Right lobe of liver (tissue), 6 donors: ENCODE measurements around the gene SLC24A1. TPM values are rescaled to one million over a fixed set of nuclear protein-coding genes. Genes with fewer than 3 reads are reported as not detected.

ENCODE experiments used
- ATAC-seq, 4 donors: fragments of 200-7000 bp; cut with Tn5 transposase; one replicate each; pipeline ENCODE4 v1.9.1; 2020; ENCODE audit warnings: mild to moderate bottlenecking in 4 of 4, moderate library complexity in 4 of 4
- DNase-seq, 3 donors: peaks; one replicate each; pipeline ENCODE4 v3.0.0-alpha.2; 2020
- H3K27ac ChIP-seq, 3 donors: fragments of 200-600 bp; one replicate each; pipeline ENCODE4 v1.8.0; 2022
- H3K27me3 ChIP-seq, 2 donors: fragments of 200-600 bp; one replicate each; pipeline ENCODE4 v1.8.0; 2022
- H3K36me3 ChIP-seq, 4 donors: fragments of 200-600 bp; sonication (generic) in 1 of 4; one replicate each; pipeline versions ENCODE4 v1.5.1 to v1.8.0; 2017 to 2022; ENCODE audit warnings: control low read depth in 1 of 4
- H3K4me1 ChIP-seq, 4 donors: fragments of 200-600 bp; sonication (generic) in 1 of 4; one replicate each; pipeline versions ENCODE4 v1.5.1 to v1.8.0; 2017 to 2022; ENCODE audit warnings: control low read depth in 1 of 4
- H3K4me3 ChIP-seq, 3 donors: fragments of 200-600 bp; one replicate each; pipeline ENCODE4 v1.8.0; 2022
- H3K9me3 ChIP-seq, 4 donors: fragments of 200-600 bp; sonication (generic) in 1 of 4; one replicate each; pipeline versions ENCODE4 v1.5.1 to v1.8.0; 2017 to 2022; ENCODE audit warnings: control low read depth in 1 of 4
- POLR2A ChIP-seq: fragments of 450-650 bp; IDR thresholded peaks from one replicate; pipeline ENCODE4 v1.6.1; 2017; ENCODE audit warnings: antibody characterized with exemption, mild to moderate bottlenecking
- WGBS: methylation state at CpG from one replicate; pipeline ENCODE4 v1.1.6; 2018; ENCODE audit warnings: low coverage, low lambda C conversion rate; ENCODE audit not compliant: insufficient coverage; ENCODE audit errors: missing lambda C conversion rate; 5-methylcytosine and 5-hydroxymethylcytosine counted together
- intact Hi-C, 2 donors: fragments of 100-400 bp; cut with DNase I; formaldehyde crosslinking; loops; one replicate each; pipeline versions ENCODE4 v1.11.2 to v1.14.1; 2022
- total RNA-seq, 6 experiments: library from RNA; depleted of rRNA in 2 of 6; stranded (reverse); fragments of >200 nt in 2 of 6; fragmentation: NEBNext Ultra II Directional in 3 of 6; extraction: Animal tissue kit (Norgen Biotek cat#: 25700) in 3 of 6; gene quantifications; one replicate each; pipeline versions ENCODE4 v1.1.0 to v1.2.4, GENCODE V29; 2016 to 2023
- TF ChIP-seq, protein P1 (sequence below), 4 donors: fragments of 200-600 bp in 3 of 4; fragments of 450-650 bp in 1 of 4; IDR thresholded peaks; one replicate each; pipeline versions ENCODE4 v1.5.1 to v1.8.0; 2016 to 2022; ENCODE audit warnings: antibody characterized with exemption in 4 of 4, mild to moderate bottlenecking in 2 of 4
- donor health status: DM: no; HTN: yes; CAD: no.
- donor health status: DM: no; HTN: no; CAD: no.
- donor health status: DM: no; HTN: no; CAD: no.
- donor health status: DM: no; HTN: yes; CAD: no.
- donor health status: DM: no; HTN: yes; CAD: no.

The SLC24A1 gene
- total RNA-seq, 6 experiments from 2014 or later, result 1.7 to 5.0 (median 4.8) TPM

DNA sequence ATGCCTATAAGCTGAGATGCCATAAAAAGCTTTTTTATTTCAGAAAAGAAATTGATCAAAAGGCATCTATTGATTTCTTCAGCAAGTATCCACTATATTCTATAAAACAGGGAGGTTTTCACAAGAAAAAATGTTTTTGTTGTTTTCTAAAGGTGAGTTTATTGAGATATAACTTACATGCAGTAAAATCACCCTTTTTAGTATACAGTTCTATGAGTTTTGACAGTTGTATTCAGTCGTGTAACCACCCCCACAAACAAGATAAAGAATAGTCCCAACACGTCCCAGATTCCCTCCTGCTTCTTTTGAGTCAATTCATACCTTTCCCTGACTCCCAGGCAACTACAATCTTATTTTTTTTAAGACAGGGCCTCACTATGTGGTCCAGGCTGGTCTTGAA lies 18.6 kb upstream of the SLC24A1 start:
- no peak for ATAC-seq
- Histone ChIP-seq H3K27me3 (no peaks in the 10 kb centered on the region), H3K27ac (no peak overlapping the region), H3K4me1 (no peaks in the 10 kb centered on the region), H3K9me3 (no peaks in the 10 kb centered on the region), H3K4me3 (no peak overlapping the region), H3K36me3 (peaks cover 2 to 56% (median 13%) of the 10 kb centered on the region in 4 donors)
- intact Hi-C loops, result no loop called here
- TF ChIP-seq, protein P1, sequence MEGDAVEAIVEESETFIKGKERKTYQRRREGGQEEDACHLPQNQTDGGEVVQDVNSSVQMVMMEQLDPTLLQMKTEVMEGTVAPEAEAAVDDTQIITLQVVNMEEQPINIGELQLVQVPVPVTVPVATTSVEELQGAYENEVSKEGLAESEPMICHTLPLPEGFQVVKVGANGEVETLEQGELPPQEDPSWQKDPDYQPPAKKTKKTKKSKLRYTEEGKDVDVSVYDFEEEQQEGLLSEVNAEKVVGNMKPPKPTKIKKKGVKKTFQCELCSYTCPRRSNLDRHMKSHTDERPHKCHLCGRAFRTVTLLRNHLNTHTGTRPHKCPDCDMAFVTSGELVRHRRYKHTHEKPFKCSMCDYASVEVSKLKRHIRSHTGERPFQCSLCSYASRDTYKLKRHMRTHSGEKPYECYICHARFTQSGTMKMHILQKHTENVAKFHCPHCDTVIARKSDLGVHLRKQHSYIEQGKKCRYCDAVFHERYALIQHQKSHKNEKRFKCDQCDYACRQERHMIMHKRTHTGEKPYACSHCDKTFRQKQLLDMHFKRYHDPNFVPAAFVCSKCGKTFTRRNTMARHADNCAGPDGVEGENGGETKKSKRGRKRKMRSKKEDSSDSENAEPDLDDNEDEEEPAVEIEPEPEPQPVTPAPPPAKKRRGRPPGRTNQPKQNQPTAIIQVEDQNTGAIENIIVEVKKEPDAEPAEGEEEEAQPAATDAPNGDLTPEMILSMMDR (IDR thresholded peaks at IDR 0.05), result no peak
- TF ChIP-seq POLR2A, result no peak
- no peak for DNase-seq
- 75% methylated on average over 2 of the region's 2 CpGs for WGBS

DNA sequence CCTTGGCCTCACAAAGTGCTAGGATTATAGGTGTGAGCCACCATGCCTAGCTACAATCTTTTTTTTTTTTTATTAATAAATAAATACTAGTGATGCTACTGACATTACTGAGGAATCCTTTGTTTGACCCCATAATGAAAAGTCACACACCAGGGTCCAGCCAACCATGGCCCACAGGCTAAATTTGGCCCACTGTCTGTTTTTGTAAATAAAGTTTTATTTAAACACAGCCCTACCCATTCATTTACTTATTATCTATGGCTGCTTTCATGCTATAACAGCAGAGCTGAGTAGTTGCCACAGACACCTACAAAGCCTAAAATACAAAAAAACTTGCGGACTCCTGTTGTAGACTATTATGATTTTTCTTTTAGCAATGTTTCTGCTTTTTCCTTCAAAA lies 18.2 kb upstream of the SLC24A1 start:
- Histone ChIP-seq H3K27ac (no peak overlapping the region), H3K9me3 (no peaks in the 10 kb centered on the region), H3K36me3 (peaks cover 2 to 52% (median 11%) of the 10 kb centered on the region in 4 donors), H3K4me1 (no peaks in the 10 kb centered on the region), H3K4me3 (no peak overlapping the region), H3K27me3 (no peaks in the 10 kb centered on the region)
- DNase-seq (no peak), ATAC-seq (no peak)
- 100% methylated on average over 1 of the region's 1 CpG for WGBS
- intact Hi-C loops, result no loop called here
- no peak for TF ChIP-seq POLR2A
- TF ChIP-seq, protein P1 (IDR thresholded peaks at IDR 0.05), result no peak

DNA sequence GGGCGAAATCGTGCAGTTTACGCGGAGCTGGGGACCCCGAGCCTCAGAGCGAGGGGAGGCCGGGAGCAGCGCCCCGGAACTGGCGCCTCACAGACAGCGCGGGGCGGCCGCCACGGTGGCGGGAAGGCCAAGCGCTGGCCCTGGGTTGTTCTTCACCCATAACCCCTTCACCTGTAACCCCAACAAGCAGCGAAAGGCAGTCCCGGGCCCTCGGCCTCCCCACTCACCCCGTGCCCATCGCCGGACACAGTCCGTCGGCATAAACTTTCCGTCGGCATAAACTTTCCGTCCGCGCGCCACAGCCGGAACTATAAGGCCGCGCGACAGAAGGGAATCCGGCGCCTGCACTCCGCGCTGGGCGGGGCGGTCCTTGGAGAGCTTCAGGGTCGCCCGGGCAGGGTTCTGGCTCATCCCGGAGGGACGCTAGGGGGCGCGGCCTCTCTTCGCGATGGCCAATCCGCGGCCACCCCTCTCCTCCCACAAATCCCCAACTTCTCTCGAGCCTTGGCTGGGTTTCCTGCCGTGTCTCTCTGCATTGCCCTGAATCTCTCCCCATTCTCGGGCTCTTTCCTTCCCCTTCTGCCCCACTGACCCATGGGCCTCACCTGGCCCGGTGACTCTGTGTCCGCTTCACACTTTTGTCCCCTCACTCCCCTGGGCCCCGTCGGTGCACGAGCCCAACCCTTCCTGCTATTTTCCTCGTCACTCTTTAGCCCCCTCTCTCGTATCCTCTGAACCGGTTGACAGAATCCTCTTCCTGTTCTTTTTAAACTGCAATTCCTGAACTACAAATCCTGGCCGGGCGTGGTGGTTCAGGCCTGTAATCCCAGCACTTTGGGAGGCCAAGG lies 10.6 kb upstream of the SLC24A1 start, which contains the start of gene INTS14:
Gene INTS14 (minus strand): TSS at position 261 of the 848 bp plus-strand sequence. CDS start 3,751 bp downstream, outside the sequence.
- peaks cover 0 to 2% (median 0%) of the 10 kb centered on the region in 4 donors for H3K36me3 ChIP-seq
- intact Hi-C loops, result no loop called here
- H3K9me3 ChIP-seq, result no peaks in the 10 kb centered on the region
- WGBS, result under 1% methylated on average over 36 of the region's 64 CpGs
- H3K4me3 ChIP-seq, result peak within 1 kb of the TSS; percentile 84 to 98 (median 89)
- no peaks in the 10 kb centered on the region for H3K27me3 ChIP-seq
- DNase-seq, result peak; percentile 97 to 99 (median 98)
- TF ChIP-seq, protein P1 (IDR thresholded peaks at IDR 0.05), result peak; percentile 56 to 85 (median 68)
- TF ChIP-seq POLR2A, result peak; percentile 74
- ATAC-seq, result peak; percentile 98 to 100 (median 99)
- peak within 1 kb of the TSS; percentile 86 to 94 (median 88) for H3K27ac ChIP-seq
- peaks cover 0 to 26% (median 7%) of the 10 kb centered on the region in 4 donors for H3K4me1 ChIP-seq

DNA sequence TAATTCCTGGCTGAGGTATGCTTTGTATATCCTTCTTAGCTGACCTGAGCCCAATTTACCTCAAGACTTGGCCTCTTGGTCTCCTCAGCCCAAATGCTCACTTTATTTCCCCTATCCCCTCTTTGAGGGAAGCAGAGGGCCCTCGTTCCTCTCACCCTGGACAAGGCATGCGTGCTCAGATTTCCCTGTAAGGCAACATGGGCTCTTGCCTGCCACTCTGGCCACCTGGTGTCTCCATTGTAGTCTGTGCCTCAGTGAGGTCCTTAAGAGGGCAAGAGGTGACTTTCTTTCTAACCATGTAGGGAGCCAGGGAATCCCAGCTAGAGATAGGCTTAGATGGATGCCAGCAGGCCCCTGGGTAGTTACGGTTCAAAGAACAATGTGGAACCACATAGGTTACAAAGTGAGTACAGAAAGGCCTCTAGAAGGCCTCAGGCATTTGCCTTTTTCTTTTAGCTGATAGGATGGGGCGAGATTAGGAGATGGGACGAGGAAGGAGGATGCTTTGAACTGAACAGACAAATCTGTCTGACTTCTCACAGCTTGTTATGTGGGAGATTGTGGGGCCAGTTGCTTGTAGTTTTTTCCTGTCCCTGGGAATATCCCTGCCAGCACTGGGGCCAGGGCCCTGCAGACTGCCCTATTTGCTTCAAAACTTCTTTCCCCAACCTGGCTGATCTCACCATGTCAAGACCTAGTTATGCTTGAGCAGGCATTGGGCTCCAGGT lies 9.7 kb upstream of the SLC24A1 start:
- peak overlapping the region; percentile 84 to 98 (median 89) for H3K4me3 ChIP-seq
- ATAC-seq (no peak), DNase-seq (no peak)
- WGBS, result 65% methylated on average over 3 of the region's 5 CpGs
- H3K27ac ChIP-seq, result peak overlapping the region; percentile 86 to 94 (median 88)
- H3K9me3 ChIP-seq, result no peaks in the 10 kb centered on the region
- TF ChIP-seq, protein P1 (IDR thresholded peaks at IDR 0.05), result no peak
- TF ChIP-seq POLR2A, result no peak
- H3K4me1 ChIP-seq, result peaks cover 0 to 26% (median 7%) of the 10 kb centered on the region in 4 donors
- intact Hi-C loops, result no loop called here
- H3K36me3 ChIP-seq, result no peaks in the 10 kb centered on the region
- H3K27me3 ChIP-seq, result no peaks in the 10 kb centered on the region
